HEK293T (cell line): ENCODE data around the gene CDH13.

ENCODE experiments used
- CTCF ChIA-PET: fragments of 350-600 bp; formaldehyde crosslinking; extraction: SDS; loops from one replicate; lab custom pipeline; 2021; ENCODE audit warnings: antibody characterized with exemption, inconsistent platforms; lab: Yijun Ruan, JAX
- POLR2A ChIA-PET: fragments of 350-600 bp; formaldehyde crosslinking; extraction: SDS; loops from one replicate; lab custom pipeline; 2020; ENCODE audit warnings: antibody characterized with exemption, inconsistent platforms; lab: Yijun Ruan, JAX
- DNase-seq: peaks from one replicate; pipeline ENCODE4 v3.0.0; 2012; ENCODE audit warnings: mixed read lengths; ENCODE audit errors: extremely low spot score
- ARNT ChIP-seq: fragments of 450-650 bp; IDR thresholded peaks from 2 replicates; pipeline ENCODE4 v1.6.1; 2017; ENCODE audit warnings: mild to moderate bottlenecking
- BHLHE40 ChIP-seq: fragments of 450-650 bp; IDR thresholded peaks from 2 replicates; pipeline ENCODE4 v1.6.1; 2016; ENCODE audit warnings: mild to moderate bottlenecking, moderate library complexity, borderline replicate concordance
- CTBP1 ChIP-seq: fragments of 450-650 bp; IDR thresholded peaks from 2 replicates; pipeline ENCODE4 v1.6.1; 2016; ENCODE audit warnings: borderline replicate concordance
- ELF4 ChIP-seq: fragments of 450-650 bp; IDR thresholded peaks from 2 replicates; pipeline ENCODE4 v1.6.1; 2017; ENCODE audit warnings: antibody characterized with exemption
- FOXA1 ChIP-seq: fragments of 450-650 bp; IDR thresholded peaks from 2 replicates; pipeline ENCODE4 v1.6.1; 2016; ENCODE audit warnings: mild to moderate bottlenecking
- FOXK2 ChIP-seq: fragments of 450-650 bp; IDR thresholded peaks from 2 replicates; pipeline ENCODE4 v1.6.1; 2016; ENCODE audit warnings: mild to moderate bottlenecking
- FOXM1 ChIP-seq: fragments of 450-650 bp; IDR thresholded peaks from 2 replicates; pipeline ENCODE4 v1.6.1; 2017; ENCODE audit warnings: mild to moderate bottlenecking, borderline replicate concordance
- HDGF ChIP-seq: fragments of 450-650 bp; IDR thresholded peaks from 2 replicates; pipeline ENCODE4 v1.6.1; 2017; ENCODE audit warnings: antibody characterized with exemption, borderline replicate concordance
- L3MBTL2 ChIP-seq: fragments of 450-650 bp; conservative IDR thresholded peaks from 2 replicates; pipeline ENCODE4 v1.6.1; 2016; ENCODE audit warnings: mild to moderate bottlenecking
- LEF1 ChIP-seq: fragments of 450-650 bp; IDR thresholded peaks from 2 replicates; pipeline ENCODE4 v1.6.1; 2017; ENCODE audit warnings: mild to moderate bottlenecking, borderline replicate concordance
- NFRKB ChIP-seq: fragments of 450-650 bp; IDR thresholded peaks from 2 replicates; pipeline ENCODE4 v1.6.1; 2016; ENCODE audit warnings: mild to moderate bottlenecking, moderate library complexity
- PKNOX1 ChIP-seq: fragments of 450-650 bp; IDR thresholded peaks from 2 replicates; pipeline ENCODE4 v1.6.1; 2016
- SP1 ChIP-seq: fragments of 450-650 bp; IDR thresholded peaks from 2 replicates; pipeline ENCODE4 v1.6.1; 2017
- SUZ12 ChIP-seq: fragments of 450-650 bp; IDR thresholded peaks from 2 replicates; pipeline ENCODE4 v1.6.1; 2016; ENCODE audit warnings: mild to moderate bottlenecking
- TARDBP ChIP-seq: fragments of 450-650 bp; IDR thresholded peaks from 2 replicates; pipeline ENCODE4 v1.6.1; 2016
- ZNF384 ChIP-seq: fragments of 450-650 bp; IDR thresholded peaks from 2 replicates; pipeline ENCODE4 v1.6.1; 2016

Gene CDH13

GRCh38 chr16:83676086-83676485 is 1049.3 kb downstream of the CDH13 start:
- TF ChIP-seq LEF1 (no peak), FOXK2 (no peak), PKNOX1 (no peak), ZNF384 (no peak)
- POLR2A ChIA-PET: no interaction called here
- no peak for DNase-seq
- CTCF ChIA-PET: no interaction called here

GRCh38 chr16:83680980-83681379 is 1054.2 kb downstream of the CDH13 start:
- POLR2A ChIA-PET: no interaction called here

DNA sequence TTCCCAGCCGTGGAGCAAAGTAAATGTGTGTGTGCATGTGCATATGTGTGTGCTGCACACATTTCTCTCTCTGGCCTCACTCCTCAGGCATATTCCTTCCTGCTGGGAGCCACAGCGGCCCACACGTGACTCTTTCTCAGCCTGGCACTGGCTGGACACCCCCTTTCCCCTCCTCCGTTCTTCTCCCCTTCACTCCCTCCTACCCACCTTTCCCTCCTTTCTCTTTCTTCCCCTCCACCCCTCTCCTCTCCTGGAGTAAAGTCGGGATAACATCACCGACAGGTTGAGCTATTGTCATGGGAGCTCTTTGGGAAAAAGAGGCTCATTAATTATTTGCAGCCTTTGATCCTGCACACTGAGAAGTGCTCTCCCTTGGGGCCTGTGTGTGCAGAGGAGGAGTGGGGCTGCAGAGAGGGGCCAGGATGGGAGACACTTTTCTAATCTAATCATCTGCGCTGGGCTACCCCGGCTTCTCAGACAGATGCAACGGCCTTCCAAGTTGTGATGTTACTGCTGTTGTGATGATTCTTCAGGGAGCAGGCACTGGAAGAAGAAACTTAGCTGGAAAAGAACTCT is 1054.7 kb downstream of the CDH13 start:
- DNase-seq: no peak
- CTCF ChIA-PET: no interaction called here
- POLR2A ChIA-PET: no interaction called here
- TF ChIP-seq LEF1 (no peak), L3MBTL2 (no peak), ELF4 (no peak), ARNT (no peak), BHLHE40 (no peak), SP1 (no peak), HDGF (no peak), FOXA1 (no peak), CTBP1 (no peak), FOXK2 (no peak), TARDBP (no peak), FOXM1 (no peak), PKNOX1 (no peak), SUZ12 (no peak), NFRKB (no peak), ZNF384 (no peak)

More at GRCh38 chr16:83680980-83681379, 1054.2 kb downstream of the CDH13 start:
- DNase-seq: no peak
- no peak for TF ChIP-seq ELF4
- TF ChIP-seq FOXK2: no peak
- CTCF ChIA-PET: no interaction called here

GRCh38 chr16:83682116-83682867 is 1055.5 kb downstream of the CDH13 start:
- ChIA-PET CTCF (no interaction called here), POLR2A (no interaction called here)
- TF ChIP-seq CTBP1: no peak
- TF ChIP-seq SUZ12: no peak
- no peak for TF ChIP-seq NFRKB
- TF ChIP-seq LEF1: no peak
- no peak for TF ChIP-seq TARDBP
- no peak for TF ChIP-seq BHLHE40
- TF ChIP-seq ELF4: no peak
- no peak for TF ChIP-seq FOXK2
- TF ChIP-seq FOXM1: no peak
- no peak for TF ChIP-seq FOXA1
- TF ChIP-seq HDGF: no peak
- no peak for TF ChIP-seq ARNT
- no peak for TF ChIP-seq PKNOX1
- DNase-seq: no peak

GRCh38 chr16:83682868-83683235 is 1056.1 kb downstream of the CDH13 start:
- POLR2A ChIA-PET: no interaction called here
- CTCF ChIA-PET: no interaction called here
- DNase-seq: no peak
- TF ChIP-seq PKNOX1: no peak
- no peak for TF ChIP-seq TARDBP
- TF ChIP-seq ARNT: no peak
- no peak for TF ChIP-seq HDGF
- TF ChIP-seq SUZ12: no peak
- no peak for TF ChIP-seq FOXK2
- no peak for TF ChIP-seq NFRKB
- TF ChIP-seq L3MBTL2: no peak
- no peak for TF ChIP-seq BHLHE40
- TF ChIP-seq FOXM1: no peak

DNA sequence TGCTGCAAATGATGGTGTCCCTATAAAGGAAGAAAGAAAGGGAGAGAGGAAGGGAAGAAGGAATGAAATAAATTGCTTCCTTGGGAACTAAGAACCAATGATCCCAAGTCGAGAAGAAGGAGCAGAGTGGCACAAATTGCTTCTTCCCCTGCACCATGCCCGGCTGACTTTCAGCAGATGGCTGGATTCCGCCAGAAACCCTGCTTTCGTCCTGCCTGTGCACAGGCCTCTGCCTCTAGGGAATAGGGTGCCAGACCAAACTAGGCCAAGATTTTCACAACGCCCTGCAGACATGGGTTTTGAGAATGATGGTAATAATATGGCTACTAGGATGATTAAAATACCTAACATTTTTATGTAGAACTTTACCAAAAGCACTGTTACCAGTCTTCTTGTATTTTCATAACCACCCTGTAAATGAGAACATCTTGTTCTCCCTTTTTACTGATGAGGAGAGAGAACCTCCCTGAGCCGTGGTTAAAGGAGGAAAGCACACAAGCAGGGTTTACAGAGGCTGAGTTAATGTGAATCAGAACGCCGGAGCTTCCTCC is 1058.9 kb downstream of the CDH13 start:
- no peak for DNase-seq
- TF ChIP-seq PKNOX1 (no peak), CTBP1 (no peak), SUZ12 (no peak), TARDBP (no peak), FOXA1 (no peak), BHLHE40 (no peak)
- ChIA-PET CTCF (no interaction called here), POLR2A (no interaction called here)
